Measurements from ENCODE around the gene MPP3. TPM values are rescaled to one million over a fixed set of nuclear protein-coding genes. Genes with fewer than 3 reads are reported as not detected.

The MPP3 gene
- total RNA-seq, 1 experiment from 2014 or later: 34.3 TPM

GRCh38 chr17:43757171-43757660 is 75.7 kb downstream of the MPP3 start:
- Histone ChIP-seq H3K27ac (ENCODE audit: low read length) (no peak overlapping the region), H3K4me3 (ENCODE audit: low read length) (no peak overlapping the region), H3K27me3 (ENCODE audit: low read length) (no peaks in the 10 kb centered on the region), H3K36me3 (ENCODE audit: low read depth, low read length) (no peaks in the 10 kb centered on the region), H3K4me1 (ENCODE audit: insufficient read depth, low read length) (peaks cover 34% of the 10 kb centered on the region), H3K79me2 (ENCODE audit: low read length) (no peaks in the 10 kb centered on the region), H3K4me2 (ENCODE audit: low read length) (no peak overlapping the region), H4K20me1 (ENCODE audit: low read length) (no peaks in the 10 kb centered on the region), H3K9me2 (replicated peaks; ENCODE audit: low read length) (no peaks in the 10 kb centered on the region), H3K9ac (ENCODE audit: low read length) (no peak overlapping the region), H3K9me3 (ENCODE audit: low read length) (no peaks in the 10 kb centered on the region), H3F3A (ENCODE audit: low read length, unreplicated experiment) (no peaks in the 10 kb centered on the region), H2AFZ (ENCODE audit: low read length) (no peak overlapping the region)
- BruUV-seq (replicated peaks): no TSS peak
- POLR2A ChIA-PET (ENCODE audit: unreplicated experiment): no interaction called here
- CTCF ChIA-PET: interaction anchor here (0.5 kb wide), 1 partner anchor 9 kb away, joined by 3 read pairs; no protein-coding TSS in a partner anchor
- ATAC-seq (no peak), DNase-seq (no peak)
- no peak for TF ChIP-seq EZH2phosphoT487 (IDR thresholded peaks at IDR 0.05; ENCODE audit: borderline replicate concordance, low read length)
- TF ChIP-seq EZH2 (IDR thresholded peaks at IDR 0.05; ENCODE audit: low read length, unreplicated experiment): no peak
- TF ChIP-seq CTCF (conservative IDR thresholded peaks at IDR 0.05; ENCODE audit: low read depth, low read length): no peak
- intact Hi-C loops (cut with micrococcal nuclease): no loop called here

GRCh38 chr17:43756201-43756600 is 76.7 kb downstream of the MPP3 start:
- CTCF ChIA-PET: no interaction called here
- Histone ChIP-seq H3F3A (ENCODE audit: low read length, unreplicated experiment) (no peaks in the 10 kb centered on the region), H3K79me2 (ENCODE audit: low read length) (no peaks in the 10 kb centered on the region), H3K27me3 (ENCODE audit: low read length) (no peaks in the 10 kb centered on the region), H2AFZ (ENCODE audit: low read length) (no peak overlapping the region), H3K4me2 (ENCODE audit: low read length) (no peak overlapping the region), H3K4me3 (ENCODE audit: low read length) (no peak overlapping the region), H3K36me3 (ENCODE audit: low read depth, low read length) (no peaks in the 10 kb centered on the region), H3K9me3 (ENCODE audit: low read length) (no peaks in the 10 kb centered on the region), H3K9ac (ENCODE audit: low read length) (no peak overlapping the region), H3K4me1 (ENCODE audit: insufficient read depth, low read length) (peaks cover 34% of the 10 kb centered on the region), H4K20me1 (ENCODE audit: low read length) (no peaks in the 10 kb centered on the region), H3K9me2 (replicated peaks; ENCODE audit: low read length) (no peaks in the 10 kb centered on the region), H3K27ac (ENCODE audit: low read length) (no peak overlapping the region)
- no TSS peak for BruUV-seq (replicated peaks)
- ATAC-seq: no peak
- TF ChIP-seq EZH2 (IDR thresholded peaks at IDR 0.05; ENCODE audit: low read length, unreplicated experiment) (no peak), CTCF (conservative IDR thresholded peaks at IDR 0.05; ENCODE audit: low read depth, low read length) (no peak), EZH2phosphoT487 (IDR thresholded peaks at IDR 0.05; ENCODE audit: borderline replicate concordance, low read length) (no peak)
- POLR2A ChIA-PET (ENCODE audit: unreplicated experiment): no interaction called here
- no peak for DNase-seq
- intact Hi-C loops (cut with micrococcal nuclease): no loop called here

- H3K4me2 ChIP-seq (ENCODE audit: low read length): peak overlapping the region; percentile 54
- POLR2A ChIA-PET (ENCODE audit: unreplicated experiment): no interaction called here
- no peak for TF ChIP-seq EZH2phosphoT487 (IDR thresholded peaks at IDR 0.05; ENCODE audit: borderline replicate concordance, low read length)
These were observed 77.5 kb downstream of the MPP3 start for GRCh38 chr17:43755389-43755875.

More at GRCh38 chr17:43755389-43755875, 77.5 kb downstream of the MPP3 start:
- no peaks in the 10 kb centered on the region for H4K20me1 ChIP-seq (ENCODE audit: low read length)
- ATAC-seq (peak; percentile 16; the same call in 1 of the 2 replicates), DNase-seq (peak; percentile 29)
- no peak overlapping the region for H3K27ac ChIP-seq (ENCODE audit: low read length)
- CTCF ChIA-PET: interaction anchor here (1.0 kb wide), 1 partner anchor 61 kb away, joined by 5 read pairs; no protein-coding TSS in a partner anchor
- H3K4me1 ChIP-seq (ENCODE audit: insufficient read depth, low read length): peaks cover 39% of the 10 kb centered on the region
- H3K4me3 ChIP-seq (ENCODE audit: low read length): peak overlapping the region; percentile 19; the same call in 1 of the 2 replicates
- no peaks in the 10 kb centered on the region for H3K27me3 ChIP-seq (ENCODE audit: low read length)
- no peaks in the 10 kb centered on the region for H3K79me2 ChIP-seq (ENCODE audit: low read length)
- H2AFZ ChIP-seq (ENCODE audit: low read length): peak overlapping the region; percentile 54
- no peak overlapping the region for H3K9ac ChIP-seq (ENCODE audit: low read length)
- H3K9me3 ChIP-seq (ENCODE audit: low read length): no peaks in the 10 kb centered on the region
- no peaks in the 10 kb centered on the region for H3F3A ChIP-seq (ENCODE audit: low read length, unreplicated experiment)
- BruUV-seq (replicated peaks): no TSS peak
- H3K36me3 ChIP-seq (ENCODE audit: low read depth, low read length): no peaks in the 10 kb centered on the region
- H3K9me2 ChIP-seq (replicated peaks; ENCODE audit: low read length): no peaks in the 10 kb centered on the region
- intact Hi-C loops (cut with micrococcal nuclease): no loop called here
